Measurements from ENCODE around the gene TAF9B.
"Not testable (repeated sequence)": the region's sequence is repeated elsewhere in the genome, so short reads cannot be mapped to it uniquely, and the experiment has no call there.

Gene TAF9B, protein sequence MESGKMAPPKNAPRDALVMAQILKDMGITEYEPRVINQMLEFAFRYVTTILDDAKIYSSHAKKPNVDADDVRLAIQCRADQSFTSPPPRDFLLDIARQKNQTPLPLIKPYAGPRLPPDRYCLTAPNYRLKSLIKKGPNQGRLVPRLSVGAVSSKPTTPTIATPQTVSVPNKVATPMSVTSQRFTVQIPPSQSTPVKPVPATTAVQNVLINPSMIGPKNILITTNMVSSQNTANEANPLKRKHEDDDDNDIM

GRCh38 chrX:78139160-78140123 lies at the start of gene TAF9B:
TAF9B (minus strand) TSS chrX:78139650; CDS start chrX:78139611, 39 bp downstream.
- peak; percentile 88 for DNase-seq

DNA sequence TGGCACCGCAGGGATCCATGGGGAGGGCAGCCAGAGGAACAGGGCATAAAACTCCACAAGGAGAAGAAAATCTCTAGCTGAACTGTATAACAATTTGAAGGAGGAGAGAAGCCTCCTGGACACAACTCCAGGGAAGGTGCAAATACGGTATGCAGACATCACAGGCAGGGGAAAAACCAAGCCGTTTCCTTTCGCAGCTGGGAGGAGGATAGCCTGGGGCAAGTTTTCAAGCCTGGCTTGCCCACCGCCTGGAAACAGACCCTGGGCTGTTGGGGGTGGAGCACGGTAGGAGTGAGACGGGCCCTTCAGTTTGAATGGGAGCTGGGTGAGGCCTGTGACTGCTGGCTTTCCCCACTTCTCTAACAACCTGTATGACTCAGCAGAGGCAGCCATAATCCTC lies 43.4 kb upstream of the TAF9B start:
- DNase-seq = no peak

GRCh38 chrX:78181307-78181706 lies 41.9 kb upstream of the TAF9B start:
- DNase-seq = no peak

DNA sequence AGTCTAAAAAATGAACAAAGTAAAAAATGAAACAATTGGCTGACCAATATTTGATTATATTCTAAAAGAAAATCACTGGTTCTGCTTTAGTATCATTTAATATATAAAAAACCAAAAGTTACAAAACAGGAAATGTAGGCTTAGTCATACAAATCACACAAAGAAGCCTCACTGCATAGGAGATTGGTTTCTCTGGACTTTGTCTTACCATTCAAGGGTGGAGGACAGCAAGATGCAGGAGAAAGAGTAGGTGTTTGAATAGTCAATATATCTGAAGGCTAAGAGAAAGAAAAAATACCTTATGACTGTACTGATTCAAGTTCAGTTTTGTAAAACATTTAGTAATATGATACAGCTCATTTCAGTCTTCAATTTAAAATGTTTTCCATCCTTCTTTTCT lies 28.6 kb upstream of the TAF9B start:
- no peak for DNase-seq

- DNase-seq = no peak
Measured at GRCh38 chrX:78165425-78165824, 26.0 kb upstream of the TAF9B start.

GRCh38 chrX:78163175-78163574 lies 23.7 kb upstream of the TAF9B start:
- not testable (repeated sequence) for DNase-seq

DNA sequence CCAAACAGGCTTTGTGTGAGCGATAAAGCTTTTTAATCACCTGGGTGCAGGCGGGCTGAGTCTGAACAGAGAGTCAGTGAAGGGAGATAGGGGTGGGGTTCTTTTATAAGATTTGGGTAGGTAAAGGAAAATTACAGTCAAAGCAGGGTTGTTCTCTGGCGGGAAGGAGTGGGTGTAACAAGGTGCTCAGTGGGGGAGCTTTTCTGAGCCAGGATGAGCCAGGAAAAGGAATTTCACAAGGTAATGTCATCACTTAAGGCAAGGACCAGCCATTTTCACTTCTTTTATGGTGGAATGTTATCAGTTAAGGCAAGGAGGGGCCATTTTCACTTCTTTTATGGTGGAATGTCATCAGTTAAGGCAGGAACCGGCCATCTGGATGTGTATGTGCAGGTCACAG lies 21.3 kb upstream of the TAF9B start:
- DNase-seq = not testable (repeated sequence)

GRCh38 chrX:78157846-78158245 lies 18.4 kb upstream of the TAF9B start:
- not testable (repeated sequence) for DNase-seq

- not testable (repeated sequence) for DNase-seq
Measured at GRCh38 chrX:78157373-78157772, 17.9 kb upstream of the TAF9B start.

GRCh38 chrX:78147002-78147540 lies 7.6 kb upstream of the TAF9B start:
- not testable (repeated sequence) for DNase-seq

DNA sequence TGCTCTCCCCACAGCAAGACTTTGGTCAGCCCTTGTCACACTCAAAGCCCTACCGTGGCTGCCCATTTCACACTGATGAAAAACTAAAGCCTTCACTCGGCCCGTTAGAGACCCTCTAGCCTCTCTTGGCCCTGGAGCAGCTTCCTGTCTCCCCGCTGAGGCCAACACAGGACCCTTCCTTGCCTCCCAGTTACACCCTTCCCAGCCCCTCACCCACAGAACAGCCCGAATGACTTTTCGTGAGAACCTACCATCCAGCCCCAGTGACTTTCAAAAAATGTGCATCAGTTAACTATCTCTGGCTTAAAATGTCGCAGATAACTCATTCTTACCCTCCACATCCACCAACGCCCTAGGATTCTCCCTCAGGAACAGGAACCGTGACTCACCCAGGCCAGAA lies 756 bp upstream of the TAF9B start:
- no peak for DNase-seq

DNA sequence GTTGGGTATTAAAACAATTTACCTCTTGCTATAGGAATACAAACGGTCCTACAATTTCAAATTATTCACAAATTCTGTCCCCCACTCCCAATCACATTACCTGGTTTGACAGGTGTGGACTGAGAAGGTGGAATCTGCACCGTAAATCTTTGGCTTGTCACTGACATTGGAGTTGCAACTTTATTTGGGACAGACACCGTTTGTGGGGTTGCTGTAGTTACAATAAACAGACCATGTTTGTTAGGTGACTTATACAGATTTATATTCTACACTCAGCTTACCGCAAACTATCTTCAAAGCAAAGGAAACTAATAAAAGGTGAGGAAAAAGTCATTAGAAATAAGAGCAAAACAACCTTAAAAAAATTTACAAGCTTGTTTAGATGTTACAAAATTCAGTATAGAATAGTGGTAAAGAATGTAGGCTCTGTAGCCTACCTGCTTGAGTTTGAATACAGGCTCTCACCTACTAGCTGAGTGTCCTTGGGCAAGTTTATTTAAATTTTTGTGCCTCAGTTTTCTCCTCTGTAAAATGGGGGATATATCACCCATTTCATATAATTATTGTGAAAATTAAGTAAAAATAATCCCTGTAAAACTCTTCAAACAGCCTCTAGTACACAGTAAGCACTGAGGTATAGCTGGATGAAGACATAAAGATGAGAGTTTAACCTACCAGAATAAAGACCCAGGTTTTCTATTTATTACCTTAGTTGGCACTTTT lies 6.1 kb downstream of the TAF9B start:
- DNase-seq = no peak

DNA sequence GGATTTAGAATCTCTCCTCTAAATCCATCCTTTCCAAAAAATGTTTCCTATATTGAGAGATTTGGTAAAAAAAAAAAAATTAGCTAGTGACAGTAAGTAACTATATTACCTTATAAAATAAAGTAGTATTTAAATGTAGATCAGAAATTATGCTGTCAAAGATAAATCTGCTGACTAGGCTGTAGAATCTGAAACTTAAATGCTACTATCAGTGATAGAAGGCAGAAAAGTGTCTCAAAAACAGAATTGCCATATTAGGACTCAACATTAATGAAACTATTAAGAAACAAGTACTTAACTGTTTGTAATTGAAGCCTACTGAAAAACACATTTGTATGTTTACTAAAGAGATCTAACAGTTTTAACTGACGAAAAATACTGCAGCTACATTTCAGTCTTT lies 8.3 kb downstream of the TAF9B start:
- no peak for DNase-seq

DNA sequence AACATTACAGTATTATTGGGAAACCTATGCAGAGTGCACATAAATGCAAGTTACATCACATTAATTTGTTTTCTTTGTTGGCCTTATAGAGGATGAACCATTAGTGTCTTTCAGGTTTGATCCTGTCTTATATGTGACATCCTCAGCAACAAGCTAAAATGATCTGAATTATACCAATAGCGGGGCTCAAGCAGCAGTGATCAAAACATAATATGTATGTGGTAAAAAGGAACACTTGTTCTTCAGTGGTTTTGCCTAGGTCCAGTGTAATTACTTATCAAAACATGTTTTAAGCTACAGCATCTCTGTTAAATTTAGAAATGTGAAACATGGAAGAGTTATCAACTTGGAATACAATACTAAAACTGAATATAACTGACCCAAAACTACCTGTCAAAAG lies 9.1 kb downstream of the TAF9B start:
- DNase-seq = no peak

- DNase-seq = no peak
Measured at GRCh38 chrX:78129714-78130113, 9.7 kb downstream of the TAF9B start.

- DNase-seq = not testable (repeated sequence)
Measured at GRCh38 chrX:78125781-78126180, 13.7 kb downstream of the TAF9B start.

GRCh38 chrX:78125148-78125547 lies 14.3 kb downstream of the TAF9B start:
- DNase-seq = no peak

GRCh38 chrX:78124307-78124706 lies 15.1 kb downstream of the TAF9B start:
- DNase-seq = no peak

- no peak for DNase-seq
Measured at GRCh38 chrX:78123190-78123589, 16.3 kb downstream of the TAF9B start.

GRCh38 chrX:78119521-78120227 lies 19.8 kb downstream of the TAF9B start:
- no peak for DNase-seq

- DNase-seq = no peak
Measured at GRCh38 chrX:78118628-78119027, 20.8 kb downstream of the TAF9B start.

DNA sequence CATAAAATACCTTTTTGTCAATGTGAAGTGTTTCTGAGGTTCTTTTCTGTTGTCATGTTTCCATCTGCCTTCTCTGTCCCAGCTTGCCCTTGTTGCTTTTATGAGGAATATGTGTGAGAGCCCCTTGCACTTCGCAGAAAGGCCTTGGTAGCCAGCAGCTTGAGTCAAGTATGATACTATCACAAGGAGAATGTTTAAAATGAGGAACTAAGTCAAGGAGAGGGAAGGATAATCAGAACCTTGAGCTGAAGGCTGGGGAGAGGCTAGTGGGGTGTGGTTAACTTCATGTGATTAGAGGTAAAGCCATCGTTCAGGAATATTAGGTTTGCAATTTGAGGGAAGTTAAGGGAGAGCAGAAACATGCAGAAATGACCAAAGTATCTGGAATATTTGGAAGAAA lies 22.7 kb downstream of the TAF9B start:
- no peak for DNase-seq

Data from CD4-positive, alpha-beta T cell treated with Interleukin-21 for 1 hour (primary cell).